Forelimb muscle (tissue), 1 donor: ENCODE measurements around the gene ZNF41. TPM values are rescaled to one million over a fixed set of nuclear protein-coding genes. Genes with fewer than 3 reads are reported as not detected.

Source experiments
- polyA plus RNA-seq: library from polyadenylated mRNA; unstranded; fragments of 120-200 nt; gene quantifications from one replicate; pipeline ENCODE4 v1.2.1, GENCODE V29; 2013; ENCODE audit not compliant: insufficient read length

The ZNF41 gene
- polyA plus RNA-seq, 1 donor: 10.2 TPM

Other genes starting within 250 kb of the ZNF41 start
- 0.35 TPM for gene ZNF157, start 112.6 kb downstream of the ZNF41 start, polyA plus RNA-seq
- 45.0 TPM for gene ARAF, start 78.0 kb upstream of the ZNF41 start, polyA plus RNA-seq
- gene TIMP1, start 99.2 kb upstream of the ZNF41 start, polyA plus RNA-seq: 115 TPM
- 11.6 TPM for gene SYN1, start 136.6 kb upstream of the ZNF41 start, polyA plus RNA-seq
- gene CFP, start 146.7 kb upstream of the ZNF41 start, polyA plus RNA-seq: 3.0 TPM
- gene ELK1, start 167.3 kb upstream of the ZNF41 start, polyA plus RNA-seq: 21.0 TPM
- gene UXT, start 176.0 kb upstream of the ZNF41 start, polyA plus RNA-seq: 81.7 TPM